Measurements from ENCODE around the gene DPP8. TPM values are rescaled to one million over a fixed set of nuclear protein-coding genes. Genes with fewer than 3 reads are reported as not detected.

Gene DPP8
- total RNA-seq, 4 donors from 2014 or later, result 30.5 to 42.4 (median 41.5) TPM

DNA sequence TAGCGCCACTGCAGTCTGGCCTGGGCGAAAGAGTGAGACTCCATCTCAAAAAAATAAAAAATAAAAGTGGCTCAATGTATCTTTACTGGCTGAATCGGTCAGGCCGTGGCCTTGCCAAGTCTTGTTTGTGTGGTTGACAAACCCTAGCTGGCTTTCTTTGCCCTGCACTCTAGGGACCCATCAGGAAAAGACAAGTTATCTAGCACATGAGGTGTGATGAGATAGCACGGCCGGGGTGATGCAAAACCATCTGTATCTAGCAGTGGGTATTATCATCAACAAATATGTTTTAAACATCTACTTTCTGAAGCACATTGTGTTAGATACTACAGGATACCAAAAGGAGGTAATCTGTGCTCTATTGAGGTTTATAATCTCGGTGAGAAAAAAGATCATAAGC lies 3.9 kb upstream of the DPP8 start:
- no peak overlapping the region for H3K27ac ChIP-seq
- DNase-seq, result no peak
- no peaks in the 10 kb centered on the region for H3K27me3 ChIP-seq
- H3K4me1 ChIP-seq, result peaks cover 1 to 5% (median 3%) of the 10 kb centered on the region in 4 donors
- H3K36me3 ChIP-seq, result no peaks in the 10 kb centered on the region
- TF ChIP-seq, protein P1, sequence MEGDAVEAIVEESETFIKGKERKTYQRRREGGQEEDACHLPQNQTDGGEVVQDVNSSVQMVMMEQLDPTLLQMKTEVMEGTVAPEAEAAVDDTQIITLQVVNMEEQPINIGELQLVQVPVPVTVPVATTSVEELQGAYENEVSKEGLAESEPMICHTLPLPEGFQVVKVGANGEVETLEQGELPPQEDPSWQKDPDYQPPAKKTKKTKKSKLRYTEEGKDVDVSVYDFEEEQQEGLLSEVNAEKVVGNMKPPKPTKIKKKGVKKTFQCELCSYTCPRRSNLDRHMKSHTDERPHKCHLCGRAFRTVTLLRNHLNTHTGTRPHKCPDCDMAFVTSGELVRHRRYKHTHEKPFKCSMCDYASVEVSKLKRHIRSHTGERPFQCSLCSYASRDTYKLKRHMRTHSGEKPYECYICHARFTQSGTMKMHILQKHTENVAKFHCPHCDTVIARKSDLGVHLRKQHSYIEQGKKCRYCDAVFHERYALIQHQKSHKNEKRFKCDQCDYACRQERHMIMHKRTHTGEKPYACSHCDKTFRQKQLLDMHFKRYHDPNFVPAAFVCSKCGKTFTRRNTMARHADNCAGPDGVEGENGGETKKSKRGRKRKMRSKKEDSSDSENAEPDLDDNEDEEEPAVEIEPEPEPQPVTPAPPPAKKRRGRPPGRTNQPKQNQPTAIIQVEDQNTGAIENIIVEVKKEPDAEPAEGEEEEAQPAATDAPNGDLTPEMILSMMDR (IDR thresholded peaks at IDR 0.05), result no peak
- TF ChIP-seq POLR2A (IDR thresholded peaks at IDR 0.05), result no peak
- H3K9me3 ChIP-seq, result no peaks in the 10 kb centered on the region
- H3K4me3 ChIP-seq, result no peak overlapping the region

DNA sequence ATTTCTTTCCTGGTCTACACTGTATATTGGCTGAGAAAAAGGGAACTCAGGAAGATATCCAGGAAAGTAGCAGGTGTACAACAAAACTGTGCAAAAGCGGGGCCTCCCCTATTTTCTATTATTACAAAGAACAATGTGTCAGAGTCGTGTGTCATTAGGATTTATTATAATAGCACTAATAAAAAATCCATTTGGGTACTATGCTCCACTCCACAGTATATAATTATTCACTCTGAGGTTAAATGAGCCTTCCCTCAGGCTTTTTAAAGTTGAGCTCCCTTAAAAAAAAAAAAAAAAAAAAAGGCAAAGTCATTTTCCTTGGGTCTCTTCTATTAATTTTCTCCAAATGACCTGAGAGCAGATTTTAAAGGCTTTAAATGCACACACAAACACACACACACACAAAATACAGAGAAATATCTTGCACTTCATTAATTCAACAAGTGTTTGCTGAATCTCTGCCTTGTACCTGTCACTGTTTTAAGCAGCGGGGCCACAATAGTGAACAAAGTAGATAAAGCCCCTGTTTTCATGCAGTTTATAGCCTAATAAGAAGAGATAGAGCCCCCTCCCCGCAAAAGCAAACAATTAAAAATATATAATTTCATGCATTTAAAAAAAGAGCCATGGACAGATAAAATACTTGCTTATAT lies 1.3 kb upstream of the DPP8 start:
- DNase-seq, result no peak
- no peak overlapping the region for H3K27ac ChIP-seq
- H3K9me3 ChIP-seq, result no peaks in the 10 kb centered on the region

GRCh38 chr15:65517866-65518207 lies 348 bp upstream of the DPP8 start:
- peak overlapping the region in 2 of 4 donors; percentile 92 to 97 for H3K27ac ChIP-seq
- H3K27me3 ChIP-seq, result no peaks in the 10 kb centered on the region
- no peak for TF ChIP-seq POLR2A (IDR thresholded peaks at IDR 0.05)
- TF ChIP-seq, protein P1 (IDR thresholded peaks at IDR 0.05), result no peak
- H3K4me3 ChIP-seq, result peak overlapping the region; percentile 88 to 100 (median 94)
- no peaks in the 10 kb centered on the region for H3K36me3 ChIP-seq
- H3K9me3 ChIP-seq, result no peaks in the 10 kb centered on the region
- H3K4me1 ChIP-seq, result peaks cover 5 to 22% (median 8%) of the 10 kb centered on the region in 4 donors
- no peak for DNase-seq

More for the DNA sequence above, 1.3 kb upstream of the DPP8 start:
- Histone ChIP-seq H3K27me3 (no peaks in the 10 kb centered on the region), H3K4me1 (peaks cover 5 to 22% (median 8%) of the 10 kb centered on the region in 4 donors), H3K4me3 (no peak overlapping the region), H3K36me3 (no peaks in the 10 kb centered on the region)
- TF ChIP-seq, protein P1 (IDR thresholded peaks at IDR 0.05), result no peak
- no peak for TF ChIP-seq POLR2A (IDR thresholded peaks at IDR 0.05)

DNA sequence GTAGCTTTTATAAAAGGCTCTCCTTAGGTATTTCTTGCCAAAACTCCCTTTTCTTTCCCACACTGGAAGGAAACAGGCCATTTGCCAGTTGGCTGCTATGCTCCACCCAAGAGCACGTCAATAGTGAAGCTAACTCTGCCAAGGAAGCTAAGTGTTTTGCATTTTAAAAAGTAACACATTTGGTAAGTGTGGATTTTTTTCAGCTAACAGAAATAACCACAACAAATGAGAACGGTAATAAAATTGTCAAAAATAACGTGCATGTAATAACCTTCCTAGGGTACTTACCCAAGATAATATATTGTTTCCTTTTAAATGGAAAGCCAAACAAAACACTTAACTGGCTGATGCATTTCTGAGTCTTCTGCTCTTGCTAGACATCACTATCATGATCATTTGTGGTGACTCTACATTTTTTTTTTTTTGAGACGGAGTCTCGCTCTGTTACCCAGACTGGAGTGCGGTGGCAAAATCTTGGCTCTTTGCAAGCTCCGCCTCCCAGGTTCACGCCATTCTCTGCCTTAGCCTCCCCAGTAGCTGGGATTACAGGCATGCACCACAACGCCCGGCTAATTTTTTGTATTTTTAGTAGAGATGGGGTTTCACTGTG lies 4.6 kb downstream of the DPP8 start:
- TF ChIP-seq, protein P1 (IDR thresholded peaks at IDR 0.05), result no peak
- no peak for TF ChIP-seq POLR2A (IDR thresholded peaks at IDR 0.05)
- DNase-seq, result no peak
- Histone ChIP-seq H3K36me3 (peaks cover 0 to 33% (median 0%) of the 10 kb centered on the region in 3 donors), H3K27ac (peak overlapping the region in 2 of 4 donors; percentile 27 to 30), H3K9me3 (no peaks in the 10 kb centered on the region), H3K27me3 (no peaks in the 10 kb centered on the region), H3K4me1 (peaks cover 5 to 22% (median 8%) of the 10 kb centered on the region in 4 donors), H3K4me3 (no peak overlapping the region)

- peak overlapping the region in 1 of 4 donors; percentile 2 for H3K4me3 ChIP-seq
- DNase-seq, result no peak
- H3K36me3 ChIP-seq, result peaks cover 0 to 35% (median 0%) of the 10 kb centered on the region in 3 donors
- peak overlapping the region in 1 of 4 donors; percentile 30 for H3K27ac ChIP-seq
- H3K27me3 ChIP-seq, result no peaks in the 10 kb centered on the region
- peaks cover 5 to 22% (median 8%) of the 10 kb centered on the region in 4 donors for H3K4me1 ChIP-seq
- TF ChIP-seq, protein P1 (IDR thresholded peaks at IDR 0.05), result no peak
- no peak for TF ChIP-seq POLR2A (IDR thresholded peaks at IDR 0.05)
- no peaks in the 10 kb centered on the region for H3K9me3 ChIP-seq
These were observed 5.3 kb downstream of the DPP8 start for GRCh38 chr15:65512189-65512588.
